Stimulated activated CD4-positive, alpha-beta T cell treated with anti-CD3 and anti-CD28 coated beads, Interleukin-4, amount 100 ng/mL, for 4 hours (primary cell): ENCODE results near the gene TRIM50.
A peak's percentile ranks its signal among the peaks of the same experiment; 100 is the strongest.
"Not testable (repeated sequence)": the region's sequence is repeated elsewhere in the genome, so short reads cannot be mapped to it uniquely, and the experiment has no call there.

Experiments used
- DNase-seq, 2 experiments: peaks; one replicate each; pipeline ENCODE4 v3.0.0-alpha.2; 2020

The TRIM50 gene

GRCh38 chr7:73349763-73350162 lies 21.9 kb upstream of the TRIM50 start:
- DNase-seq: no peak

- DNase-seq: no peak
Observed at GRCh38 chr7:73345951-73346350, 18.1 kb upstream of the TRIM50 start.

- DNase-seq: no peak
Observed at GRCh38 chr7:73345538-73345937, 17.7 kb upstream of the TRIM50 start.

- DNase-seq: no peak
Observed at GRCh38 chr7:73343671-73344380, 15.9 kb upstream of the TRIM50 start.

- no peak for DNase-seq
Observed at GRCh38 chr7:73342645-73343044, 14.8 kb upstream of the TRIM50 start.

- no peak for DNase-seq
Observed at GRCh38 chr7:73341877-73342276, 14.0 kb upstream of the TRIM50 start.

GRCh38 chr7:73340514-73340913 lies 12.6 kb upstream of the TRIM50 start:
- no peak for DNase-seq

GRCh38 chr7:73338321-73338720 lies 10.4 kb upstream of the TRIM50 start:
- no peak for DNase-seq

GRCh38 chr7:73332447-73332846 lies 4.6 kb upstream of the TRIM50 start:
- no peak for DNase-seq

GRCh38 chr7:73330772-73331171 lies 2.9 kb upstream of the TRIM50 start:
- no peak for DNase-seq

- DNase-seq: no peak
Observed at GRCh38 chr7:73329861-73330581, 2.1 kb upstream of the TRIM50 start.

- no peak for DNase-seq
Observed at GRCh38 chr7:73328696-73329095, 814 bp upstream of the TRIM50 start.

GRCh38 chr7:73327449-73327848 lies 433 bp downstream of the TRIM50 start:
- not testable (repeated sequence) for DNase-seq

- not testable (repeated sequence) for DNase-seq
Observed at GRCh38 chr7:73325424-73325823, 2.5 kb downstream of the TRIM50 start.

GRCh38 chr7:73324081-73324845 lies 3.6 kb downstream of the TRIM50 start:
- peak; percentile 33 to 50 for DNase-seq

GRCh38 chr7:73323434-73324080 lies 4.3 kb downstream of the TRIM50 start:
- not testable (repeated sequence) for DNase-seq

- not testable (repeated sequence) for DNase-seq
Observed at GRCh38 chr7:73320009-73320408, 7.9 kb downstream of the TRIM50 start.

GRCh38 chr7:73319541-73319940 lies 8.3 kb downstream of the TRIM50 start:
- not testable (repeated sequence) for DNase-seq

- not testable (repeated sequence) for DNase-seq
Observed at GRCh38 chr7:73318656-73319204, 9.2 kb downstream of the TRIM50 start.

GRCh38 chr7:73316521-73316920 lies 11.4 kb downstream of the TRIM50 start:
- no peak for DNase-seq

GRCh38 chr7:73314271-73314670 lies 13.6 kb downstream of the TRIM50 start:
- no peak for DNase-seq

- no peak for DNase-seq
Observed at GRCh38 chr7:73313521-73313906, 14.4 kb downstream of the TRIM50 start.
